ENCODE results near the gene GBF1. TPM values are rescaled to one million over a fixed set of nuclear protein-coding genes. Genes with fewer than 3 reads are reported as not detected.

The GBF1 gene
- 15.7 and 39.8 TPM in 2 replicates for total RNA-seq

GRCh38 chr10:102245082-102245931 lies at the start of gene GBF1:
Gene GBF1 (plus strand): TSS chr10:102245532. CDS start chr10:102258939, 13,407 bp downstream.

GRCh38 chr10:102225646-102226541 lies 19.4 kb upstream of the GBF1 start, which contains the start of gene ELOVL3:
Gene ELOVL3 (plus strand): TSS chr10:102226299. CDS start chr10:102226549, 250 bp downstream.

GRCh38 chr10:102241444-102242117 lies 3.8 kb upstream of the GBF1 start, which contains the start of gene PITX3:
Gene PITX3 (minus strand): TSS chr10:102241512. CDS start chr10:102232080, 9,432 bp downstream.

GRCh38 chr10:102395400-102396316 lies 150.3 kb downstream of the GBF1 start, which contains the start of gene NFKB2:
Gene NFKB2 (plus strand): TSS chr10:102395705. CDS start chr10:102395960, 255 bp downstream.

GRCh38 chr10:102418622-102419268 lies 173.4 kb downstream of the GBF1 start, which contains the start of gene PSD:
Gene PSD (minus strand): TSS chr10:102418785. CDS start chr10:102417038, 1,747 bp downstream.

GRCh38 chr10:102420714-102421506 lies 175.6 kb downstream of the GBF1 start, which contains the start of gene FBXL15:
Gene FBXL15 (plus strand): TSS chr10:102420836. CDS start chr10:102421130, 294 bp downstream.

Other genes with a start within 250 kb of the GBF1 start
- 9.9 and 17.8 TPM in 2 replicates for gene ARMH3, start 189.4 kb upstream of the GBF1 start, total RNA-seq
- gene HPS6, start 180.2 kb upstream of the GBF1 start, total RNA-seq, result 32.8 and 38.6 TPM in 2 replicates
- 29.0 and 60.6 TPM in 2 replicates for gene LDB1, start 125.2 kb upstream of the GBF1 start, total RNA-seq
- gene PPRC1, start 112.5 kb upstream of the GBF1 start, total RNA-seq, result 17.1 and 35.0 TPM in 2 replicates
- gene NOLC1, start 93.1 kb upstream of the GBF1 start, total RNA-seq, result 76.6 and 126 TPM in 2 replicates
- under 0.01 and 0.36 TPM in 2 replicates for gene ELOVL3, start 19.2 kb upstream of the GBF1 start, total RNA-seq
- gene PITX3, start 4.0 kb upstream of the GBF1 start, total RNA-seq, result not detected in 2 replicates
- gene NFKB2, start 150.2 kb downstream of the GBF1 start, total RNA-seq, result 17.8 and 30.3 TPM in 2 replicates
- 0.68 and 0.71 TPM in 2 replicates for gene PSD, start 173.3 kb downstream of the GBF1 start, total RNA-seq
- gene FBXL15, start 175.3 kb downstream of the GBF1 start, total RNA-seq, result 8.4 and 9.6 TPM in 2 replicates
- gene CUEDC2, start 187.0 kb downstream of the GBF1 start, total RNA-seq, result 30.8 and 32.5 TPM in 2 replicates
- gene C10orf95, start 206.0 kb downstream of the GBF1 start, total RNA-seq, result 2.1 and 4.4 TPM in 2 replicates